Measurements from ENCODE around the gene ACP2. TPM values are rescaled to one million over a fixed set of nuclear protein-coding genes. Genes with fewer than 3 reads are reported as not detected.

Gene ACP2
- total and polyA plus RNA-seq, 9 of the 15 experiments (the other 6 are each of a cell fraction or from before 2014, with no cell fraction given) = 1.9 to 20.0 (median 11.6) TPM

DNA sequence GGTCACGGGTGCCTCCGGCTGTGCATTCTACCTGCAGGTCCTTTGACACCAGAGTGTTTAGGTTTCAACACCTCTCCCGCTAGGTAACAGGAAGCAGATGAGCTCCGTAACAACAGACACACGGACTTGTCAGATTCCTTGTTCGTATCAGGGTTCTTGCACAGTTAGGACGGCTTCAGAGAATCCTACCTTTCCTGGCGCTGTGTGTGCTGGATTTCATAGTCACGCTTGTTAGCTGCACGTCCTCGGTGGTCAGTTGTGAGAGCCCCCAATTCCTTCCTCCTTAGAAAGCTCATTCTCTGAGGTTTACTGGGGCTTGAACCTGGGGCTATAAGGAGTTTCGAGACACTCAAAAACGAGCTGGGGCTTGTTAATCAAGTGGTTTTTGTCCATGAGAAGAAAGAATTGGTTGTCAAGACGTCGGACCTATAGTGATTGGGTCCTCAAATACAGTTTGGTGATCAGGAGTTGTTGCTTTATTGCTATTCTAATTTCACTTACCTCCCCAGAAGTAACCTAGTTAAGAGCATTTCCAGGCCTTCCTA lies 33.2 kb downstream of the ACP2 start (continued):
- TF ChIP-seq, protein P1, sequence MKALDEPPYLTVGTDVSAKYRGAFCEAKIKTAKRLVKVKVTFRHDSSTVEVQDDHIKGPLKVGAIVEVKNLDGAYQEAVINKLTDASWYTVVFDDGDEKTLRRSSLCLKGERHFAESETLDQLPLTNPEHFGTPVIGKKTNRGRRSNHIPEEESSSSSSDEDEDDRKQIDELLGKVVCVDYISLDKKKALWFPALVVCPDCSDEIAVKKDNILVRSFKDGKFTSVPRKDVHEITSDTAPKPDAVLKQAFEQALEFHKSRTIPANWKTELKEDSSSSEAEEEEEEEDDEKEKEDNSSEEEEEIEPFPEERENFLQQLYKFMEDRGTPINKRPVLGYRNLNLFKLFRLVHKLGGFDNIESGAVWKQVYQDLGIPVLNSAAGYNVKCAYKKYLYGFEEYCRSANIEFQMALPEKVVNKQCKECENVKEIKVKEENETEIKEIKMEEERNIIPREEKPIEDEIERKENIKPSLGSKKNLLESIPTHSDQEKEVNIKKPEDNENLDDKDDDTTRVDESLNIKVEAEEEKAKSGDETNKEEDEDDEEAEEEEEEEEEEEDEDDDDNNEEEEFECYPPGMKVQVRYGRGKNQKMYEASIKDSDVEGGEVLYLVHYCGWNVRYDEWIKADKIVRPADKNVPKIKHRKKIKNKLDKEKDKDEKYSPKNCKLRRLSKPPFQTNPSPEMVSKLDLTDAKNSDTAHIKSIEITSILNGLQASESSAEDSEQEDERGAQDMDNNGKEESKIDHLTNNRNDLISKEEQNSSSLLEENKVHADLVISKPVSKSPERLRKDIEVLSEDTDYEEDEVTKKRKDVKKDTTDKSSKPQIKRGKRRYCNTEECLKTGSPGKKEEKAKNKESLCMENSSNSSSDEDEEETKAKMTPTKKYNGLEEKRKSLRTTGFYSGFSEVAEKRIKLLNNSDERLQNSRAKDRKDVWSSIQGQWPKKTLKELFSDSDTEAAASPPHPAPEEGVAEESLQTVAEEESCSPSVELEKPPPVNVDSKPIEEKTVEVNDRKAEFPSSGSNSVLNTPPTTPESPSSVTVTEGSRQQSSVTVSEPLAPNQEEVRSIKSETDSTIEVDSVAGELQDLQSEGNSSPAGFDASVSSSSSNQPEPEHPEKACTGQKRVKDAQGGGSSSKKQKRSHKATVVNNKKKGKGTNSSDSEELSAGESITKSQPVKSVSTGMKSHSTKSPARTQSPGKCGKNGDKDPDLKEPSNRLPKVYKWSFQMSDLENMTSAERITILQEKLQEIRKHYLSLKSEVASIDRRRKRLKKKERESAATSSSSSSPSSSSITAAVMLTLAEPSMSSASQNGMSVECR (CRISPR knock-in tag; IDR thresholded peaks at IDR 0.05) = 0 out of 2 replicates have a peak, but pooled peaks have one; percentile 19
- no peak for TF ChIP-seq KDM4B (IDR thresholded peaks at IDR 0.05; ENCODE audit: borderline replicate concordance in 2 of 2, low read depth in 1 of 2)
- TF ChIP-seq, protein P2, sequence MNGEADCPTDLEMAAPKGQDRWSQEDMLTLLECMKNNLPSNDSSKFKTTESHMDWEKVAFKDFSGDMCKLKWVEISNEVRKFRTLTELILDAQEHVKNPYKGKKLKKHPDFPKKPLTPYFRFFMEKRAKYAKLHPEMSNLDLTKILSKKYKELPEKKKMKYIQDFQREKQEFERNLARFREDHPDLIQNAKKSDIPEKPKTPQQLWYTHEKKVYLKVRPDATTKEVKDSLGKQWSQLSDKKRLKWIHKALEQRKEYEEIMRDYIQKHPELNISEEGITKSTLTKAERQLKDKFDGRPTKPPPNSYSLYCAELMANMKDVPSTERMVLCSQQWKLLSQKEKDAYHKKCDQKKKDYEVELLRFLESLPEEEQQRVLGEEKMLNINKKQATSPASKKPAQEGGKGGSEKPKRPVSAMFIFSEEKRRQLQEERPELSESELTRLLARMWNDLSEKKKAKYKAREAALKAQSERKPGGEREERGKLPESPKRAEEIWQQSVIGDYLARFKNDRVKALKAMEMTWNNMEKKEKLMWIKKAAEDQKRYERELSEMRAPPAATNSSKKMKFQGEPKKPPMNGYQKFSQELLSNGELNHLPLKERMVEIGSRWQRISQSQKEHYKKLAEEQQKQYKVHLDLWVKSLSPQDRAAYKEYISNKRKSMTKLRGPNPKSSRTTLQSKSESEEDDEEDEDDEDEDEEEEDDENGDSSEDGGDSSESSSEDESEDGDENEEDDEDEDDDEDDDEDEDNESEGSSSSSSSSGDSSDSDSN (IDR thresholded peaks at IDR 0.05; ENCODE audit: borderline replicate concordance in 1 of 2, low read depth in 2 of 2, low read length in 2 of 2) = 0 out of 4 replicates have a peak, but pooled peaks of 1 of the 2 experiments have one; percentile 7
- 0 out of 2 replicates have a peak, but pooled peaks have one; percentile 17 for TF ChIP-seq STAG1 (CRISPR knock-in tag; IDR thresholded peaks at IDR 0.05; ENCODE audit: borderline replicate concordance)
- TF ChIP-seq SAP30 (IDR thresholded peaks at IDR 0.05; ENCODE audit: borderline replicate concordance, insufficient read depth, low read depth, low read length, poor library complexity, severe bottlenecking) = peak; percentile 24
- TF ChIP-seq POLR2AphosphoS5 (IDR thresholded peaks at IDR 0.05; ENCODE audit: control insufficient read depth, insufficient read depth, low read depth, low read length) = no peak
- TF ChIP-seq ATF1 (CRISPR knock-in tag; IDR thresholded peaks at IDR 0.05) = no peak
- 0 out of 2 replicates have a peak, but pooled peaks have one; percentile 4 for TF ChIP-seq ATF1 (tag; IDR thresholded peaks at IDR 0.05)
- no peak for TF ChIP-seq GTF2E2 (tag; IDR thresholded peaks at IDR 0.05)
- TF ChIP-seq, protein P3, sequence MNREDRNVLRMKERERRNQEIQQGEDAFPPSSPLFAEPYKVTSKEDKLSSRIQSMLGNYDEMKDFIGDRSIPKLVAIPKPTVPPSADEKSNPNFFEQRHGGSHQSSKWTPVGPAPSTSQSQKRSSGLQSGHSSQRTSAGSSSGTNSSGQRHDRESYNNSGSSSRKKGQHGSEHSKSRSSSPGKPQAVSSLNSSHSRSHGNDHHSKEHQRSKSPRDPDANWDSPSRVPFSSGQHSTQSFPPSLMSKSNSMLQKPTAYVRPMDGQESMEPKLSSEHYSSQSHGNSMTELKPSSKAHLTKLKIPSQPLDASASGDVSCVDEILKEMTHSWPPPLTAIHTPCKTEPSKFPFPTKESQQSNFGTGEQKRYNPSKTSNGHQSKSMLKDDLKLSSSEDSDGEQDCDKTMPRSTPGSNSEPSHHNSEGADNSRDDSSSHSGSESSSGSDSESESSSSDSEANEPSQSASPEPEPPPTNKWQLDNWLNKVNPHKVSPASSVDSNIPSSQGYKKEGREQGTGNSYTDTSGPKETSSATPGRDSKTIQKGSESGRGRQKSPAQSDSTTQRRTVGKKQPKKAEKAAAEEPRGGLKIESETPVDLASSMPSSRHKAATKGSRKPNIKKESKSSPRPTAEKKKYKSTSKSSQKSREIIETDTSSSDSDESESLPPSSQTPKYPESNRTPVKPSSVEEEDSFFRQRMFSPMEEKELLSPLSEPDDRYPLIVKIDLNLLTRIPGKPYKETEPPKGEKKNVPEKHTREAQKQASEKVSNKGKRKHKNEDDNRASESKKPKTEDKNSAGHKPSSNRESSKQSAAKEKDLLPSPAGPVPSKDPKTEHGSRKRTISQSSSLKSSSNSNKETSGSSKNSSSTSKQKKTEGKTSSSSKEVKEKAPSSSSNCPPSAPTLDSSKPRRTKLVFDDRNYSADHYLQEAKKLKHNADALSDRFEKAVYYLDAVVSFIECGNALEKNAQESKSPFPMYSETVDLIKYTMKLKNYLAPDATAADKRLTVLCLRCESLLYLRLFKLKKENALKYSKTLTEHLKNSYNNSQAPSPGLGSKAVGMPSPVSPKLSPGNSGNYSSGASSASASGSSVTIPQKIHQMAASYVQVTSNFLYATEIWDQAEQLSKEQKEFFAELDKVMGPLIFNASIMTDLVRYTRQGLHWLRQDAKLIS (CRISPR knock-in tag; IDR thresholded peaks at IDR 0.05) = peak; percentile 75; the same call in 1 of the 2 replicates
- TF ChIP-seq RBBP5 (IDR thresholded peaks at IDR 0.05; ENCODE audit: borderline replicate concordance, insufficient read depth, low read length, poor library complexity, severe bottlenecking) = peak; percentile 78
- TF ChIP-seq MEF2D (tag; conservative IDR thresholded peaks at IDR 0.05; ENCODE audit: low read depth) = no peak
- TF ChIP-seq ATF7 (IDR thresholded peaks at IDR 0.05) = peak; percentile 14; the same call in 1 of the 2 replicates
- TF ChIP-seq, protein P4, sequence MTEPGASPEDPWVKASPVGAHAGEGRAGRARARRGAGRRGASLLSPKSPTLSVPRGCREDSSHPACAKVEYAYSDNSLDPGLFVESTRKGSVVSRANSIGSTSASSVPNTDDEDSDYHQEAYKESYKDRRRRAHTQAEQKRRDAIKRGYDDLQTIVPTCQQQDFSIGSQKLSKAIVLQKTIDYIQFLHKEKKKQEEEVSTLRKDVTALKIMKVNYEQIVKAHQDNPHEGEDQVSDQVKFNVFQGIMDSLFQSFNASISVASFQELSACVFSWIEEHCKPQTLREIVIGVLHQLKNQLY (CRISPR knock-in tag; conservative IDR thresholded peaks at IDR 0.05) = 0 out of 4 replicates have a peak, but pooled peaks of 1 of the 2 experiments have one; percentile 27

Data from K562 (cell line).